ACHN (cell line): ENCODE results near the gene NEDD4L.

Experiments
- DNase-seq: peaks from one replicate; pipeline ENCODE4 v3.0.0-alpha.2; 2015
- in situ Hi-C: cut with HindIII; loops from 2 replicates; pipeline ENCODE4 v1.10.0; 2017; ENCODE audit warnings: low sequenced_read_pairs, low pct_ligation_motif_present, low pct_unique_long_range_greater_than_20kb

Gene NEDD4L

GRCh38 chr18:58132595-58133261 lies 88.7 kb downstream of the NEDD4L start:
- in situ Hi-C loops, result no loop called here
- DNase-seq, result peak; percentile 50

GRCh38 chr18:58135183-58135641 lies 91.2 kb downstream of the NEDD4L start:
- peak; percentile 68 for DNase-seq
- in situ Hi-C loops, result no loop called here

DNA sequence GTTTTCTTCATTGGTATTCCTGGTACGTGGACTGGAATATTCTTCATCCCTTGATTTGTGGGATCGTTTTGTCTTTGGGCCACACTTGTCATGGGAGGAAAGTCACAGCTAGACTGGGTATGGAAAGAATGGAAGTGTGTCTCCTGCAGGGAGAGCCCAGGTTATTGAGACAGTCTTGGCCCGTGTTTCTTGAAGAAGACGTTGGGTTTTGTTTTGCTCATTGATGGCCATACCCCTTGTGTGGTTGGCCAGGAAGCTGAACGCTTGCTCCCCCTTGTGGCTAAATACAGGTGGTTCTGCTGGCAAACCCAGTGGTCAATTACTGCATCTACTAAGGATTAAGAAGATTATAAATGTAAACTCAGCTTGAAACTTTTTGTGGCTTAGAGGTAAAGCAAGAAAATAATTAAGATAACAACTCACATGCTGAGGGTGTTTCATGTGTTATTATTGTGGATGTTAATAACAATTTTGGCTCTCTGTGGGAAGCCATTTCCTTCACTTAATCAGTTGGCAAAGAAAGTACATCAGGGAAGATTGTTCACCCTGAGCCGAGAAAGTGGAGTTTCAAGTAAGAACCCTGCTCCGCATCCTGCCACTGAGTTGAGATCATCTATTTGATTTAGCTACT lies 91.8 kb downstream of the NEDD4L start:
- DNase-seq, result peak; percentile 73
- in situ Hi-C loops, result no loop called here

DNA sequence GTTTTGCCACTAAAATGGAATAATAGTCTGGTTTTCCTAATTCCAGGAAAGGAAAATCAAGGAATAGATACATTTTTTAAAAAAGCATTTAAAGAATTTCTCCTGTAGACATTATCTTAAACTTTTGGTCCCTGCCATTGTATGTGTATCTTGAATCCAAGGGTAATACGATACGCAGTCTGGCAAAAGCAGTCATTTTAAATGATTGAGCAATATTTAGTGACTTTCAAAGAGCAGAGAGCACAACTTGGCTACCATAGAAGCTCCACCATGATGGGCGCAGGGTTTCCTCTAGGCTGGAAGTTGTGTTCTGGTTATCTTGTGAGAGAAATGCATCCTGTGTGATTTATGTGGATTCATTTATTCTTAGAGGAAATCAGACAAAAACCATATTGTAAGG lies 92.9 kb downstream of the NEDD4L start:
- no peak for DNase-seq
- in situ Hi-C loops, result no loop called here

DNA sequence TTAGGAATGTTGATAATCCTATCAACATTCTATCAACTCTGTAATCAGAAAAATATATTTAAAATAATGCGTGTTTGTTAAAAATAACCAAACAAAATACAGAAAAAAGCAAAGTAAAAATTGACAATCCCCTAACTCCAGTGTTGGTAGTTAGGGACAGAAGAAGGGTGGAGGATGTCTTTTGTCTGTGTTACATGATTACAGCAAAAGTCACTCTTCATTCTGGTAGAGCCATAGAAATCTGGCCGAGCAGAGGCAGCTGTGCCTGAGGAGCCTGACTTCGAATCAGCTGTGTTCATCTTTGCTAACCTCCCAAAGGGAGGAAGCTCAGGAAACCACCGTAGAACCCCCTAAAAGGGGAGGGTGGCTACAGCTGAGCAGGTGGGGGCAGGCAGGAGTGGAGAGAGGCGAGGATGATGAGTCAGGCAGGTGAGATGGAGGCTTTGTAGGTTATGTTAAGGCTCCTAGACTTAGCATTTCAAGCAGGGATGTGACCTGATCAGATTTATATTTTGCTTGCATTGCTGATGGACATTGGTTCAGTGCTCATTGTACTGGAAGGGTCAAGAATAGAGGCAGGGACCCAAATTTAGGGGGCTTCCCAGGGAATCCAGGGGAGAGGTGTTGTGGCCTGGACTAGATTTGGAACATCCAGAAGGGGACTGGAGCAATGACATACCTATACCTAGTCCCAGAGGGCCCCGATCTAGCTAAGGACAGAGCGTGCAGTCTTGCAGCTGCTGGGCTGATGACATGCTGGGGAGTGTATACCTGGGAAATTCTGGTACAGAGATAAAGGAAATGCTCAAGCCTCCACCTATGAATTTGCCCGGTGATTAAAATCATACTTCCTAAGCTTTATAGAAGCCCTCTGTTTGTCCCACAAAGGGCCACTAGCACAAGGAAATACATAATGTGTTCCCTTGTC lies 95.7 kb downstream of the NEDD4L start:
- in situ Hi-C loops, result no loop called here
- DNase-seq, result no peak

GRCh38 chr18:58140387-58141325 lies 96.6 kb downstream of the NEDD4L start:
- DNase-seq, result no peak

GRCh38 chr18:58143386-58143785 lies 99.4 kb downstream of the NEDD4L start:
- in situ Hi-C loops, result no loop called here
- no peak for DNase-seq

More at GRCh38 chr18:58140387-58141325, 96.6 kb downstream of the NEDD4L start:
- in situ Hi-C loops, result no loop called here

DNA sequence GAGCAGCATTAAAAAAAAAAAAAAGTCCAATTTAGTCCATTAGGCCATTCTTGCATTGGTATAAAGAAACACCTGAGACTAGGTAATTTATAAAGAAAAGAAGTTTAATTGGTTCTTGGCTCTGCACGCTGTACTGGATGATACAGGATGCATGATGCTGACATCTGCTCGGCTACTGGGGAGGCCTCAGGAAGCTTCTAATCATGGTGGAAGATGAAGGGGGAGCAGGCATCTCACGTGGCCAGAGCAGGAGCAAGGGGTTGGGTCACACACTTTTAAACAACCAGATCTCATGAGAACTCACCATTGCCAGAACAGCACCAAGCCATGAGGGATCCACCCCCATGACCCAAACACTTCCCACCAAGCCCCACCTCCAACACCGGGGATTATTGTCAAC lies 100.1 kb downstream of the NEDD4L start:
- DNase-seq, result no peak

GRCh38 chr18:58144671-58145285 lies 100.8 kb downstream of the NEDD4L start:
- in situ Hi-C loops, result no loop called here
- no peak for DNase-seq

More for the DNA sequence above, 100.1 kb downstream of the NEDD4L start:
- in situ Hi-C loops, result no loop called here

GRCh38 chr18:58146099-58146498 lies 102.1 kb downstream of the NEDD4L start:
- no peak for DNase-seq
- in situ Hi-C loops, result no loop called here

DNA sequence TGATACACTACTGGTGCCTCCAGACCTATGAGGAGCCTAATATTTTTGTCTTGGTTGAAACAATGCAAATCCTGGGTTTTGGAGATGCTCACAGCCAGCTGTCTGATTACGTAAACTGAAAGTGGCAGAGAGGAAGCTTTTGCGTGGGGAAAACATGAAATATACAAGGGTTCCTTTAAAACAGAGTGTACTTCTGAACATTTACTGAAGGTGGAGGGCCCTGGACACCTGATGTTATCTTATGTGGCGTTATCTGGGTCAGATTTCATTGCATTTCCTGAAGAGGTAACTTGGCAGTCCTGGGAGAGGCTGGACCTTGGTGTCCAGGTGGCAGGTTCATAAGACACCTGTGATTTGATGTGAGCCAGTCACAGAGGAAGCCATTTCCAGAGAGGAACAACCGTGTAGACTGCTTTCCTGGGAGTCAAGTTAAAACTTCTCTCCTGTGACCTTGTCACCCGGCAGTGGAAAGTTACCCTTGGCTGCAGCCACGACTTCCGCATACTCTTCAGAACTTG lies 105.0 kb downstream of the NEDD4L start:
- in situ Hi-C loops, result no loop called here
- DNase-seq, result no peak

DNA sequence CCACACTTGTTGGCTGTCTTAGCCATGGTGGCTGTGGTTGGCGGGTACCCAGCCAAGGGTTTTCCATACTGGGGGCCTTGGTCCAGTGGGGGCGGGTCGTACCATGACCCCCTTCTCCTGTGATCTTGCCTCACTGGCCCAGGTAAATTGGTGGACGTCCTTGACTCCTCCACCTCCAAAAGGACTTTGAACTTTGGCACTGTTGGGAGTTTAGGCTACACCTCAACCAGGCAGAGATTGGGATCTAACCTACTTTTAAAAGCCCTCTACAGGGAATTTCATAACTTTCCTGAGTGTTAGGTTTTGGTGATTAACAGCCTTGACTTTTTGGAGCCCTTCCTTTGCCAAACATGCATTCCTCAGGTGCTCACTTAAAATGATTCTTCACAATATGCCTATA lies 106.7 kb downstream of the NEDD4L start:
- no peak for DNase-seq
- in situ Hi-C loops, result no loop called here

GRCh38 chr18:58152216-58152615 lies 108.2 kb downstream of the NEDD4L start:
- in situ Hi-C loops, result no loop called here
- no peak for DNase-seq

GRCh38 chr18:58152891-58153290 lies 108.9 kb downstream of the NEDD4L start:
- no peak for DNase-seq
- in situ Hi-C loops, result no loop called here

DNA sequence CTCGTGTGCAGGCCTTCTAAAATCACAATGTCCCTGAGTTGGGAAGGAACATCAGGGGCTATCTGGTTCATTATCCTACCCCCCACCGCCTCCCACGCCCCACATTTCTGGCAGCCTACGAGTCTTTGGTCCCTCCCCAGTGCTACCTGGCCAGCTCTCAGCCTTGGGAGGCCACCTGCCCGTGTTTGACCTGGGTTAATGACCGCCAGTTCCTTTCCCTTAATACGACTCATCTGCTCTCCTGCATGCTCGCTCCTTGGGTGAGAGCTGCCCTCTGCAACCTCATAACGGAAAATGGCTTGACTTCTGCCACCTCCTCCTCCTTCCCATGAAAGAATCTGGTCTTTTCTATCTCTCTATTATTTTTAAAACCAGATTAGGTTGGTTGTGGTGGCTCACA lies 112.5 kb downstream of the NEDD4L start:
- in situ Hi-C loops, result no loop called here
- DNase-seq, result no peak

DNA sequence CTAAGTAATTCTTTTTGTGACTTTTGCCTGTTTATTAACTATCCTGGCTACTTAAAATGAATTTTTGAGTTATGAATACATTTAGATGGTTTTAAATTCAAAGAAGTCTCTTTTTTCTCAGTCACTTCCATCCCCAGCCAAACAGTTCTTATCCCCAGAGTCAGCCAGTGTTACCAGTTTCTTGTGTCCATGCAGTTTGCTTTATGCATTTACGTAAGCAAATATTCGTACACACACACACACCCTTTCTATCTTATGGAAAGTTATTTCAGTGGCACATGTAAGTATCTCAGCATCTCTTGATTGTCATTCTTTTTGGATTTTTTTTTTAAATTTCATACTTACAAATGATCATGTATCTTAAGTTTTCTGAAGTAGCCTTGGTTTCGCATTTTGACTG lies 113.2 kb downstream of the NEDD4L start:
- no peak for DNase-seq
- in situ Hi-C loops, result no loop called here

DNA sequence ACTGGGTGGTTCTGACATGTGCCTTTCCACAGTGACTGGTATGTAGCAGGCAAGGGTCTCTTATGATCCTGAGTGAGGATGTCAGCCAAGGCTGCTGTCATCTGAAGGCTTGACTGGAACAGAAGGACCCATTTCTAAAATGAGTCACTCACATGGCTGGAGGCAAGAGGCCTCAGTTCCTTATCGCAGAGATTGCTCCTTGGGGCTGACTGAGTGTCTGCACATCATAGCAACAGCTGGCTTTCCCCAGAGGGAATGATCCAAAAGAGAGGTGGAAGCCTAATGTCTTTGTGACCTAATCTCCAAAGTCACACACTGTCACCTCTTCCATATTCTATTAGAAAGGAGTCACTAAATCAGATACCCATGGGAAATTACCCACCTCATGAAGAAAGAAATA lies 114.0 kb downstream of the NEDD4L start:
- no peak for DNase-seq
- in situ Hi-C loops, result no loop called here

DNA sequence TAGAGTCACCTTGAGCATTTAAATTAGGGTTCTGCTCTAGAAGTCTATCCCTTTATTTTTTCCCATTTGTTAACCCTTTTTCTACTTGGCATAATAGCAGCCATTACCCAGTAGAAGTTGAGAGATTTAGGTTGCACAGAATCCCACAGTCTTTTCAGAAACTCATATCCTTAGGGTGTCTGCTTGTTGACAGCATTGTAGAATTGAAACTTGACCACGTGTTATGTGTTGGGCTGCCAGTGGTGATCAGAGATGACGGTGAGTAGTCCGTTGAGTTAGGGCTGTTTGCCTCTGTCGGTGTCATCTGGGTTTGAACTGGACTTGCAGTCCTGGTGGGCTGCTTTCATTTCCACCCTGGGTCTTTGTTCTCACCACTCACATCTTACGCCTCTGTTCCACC lies 114.4 kb downstream of the NEDD4L start:
- in situ Hi-C loops, result no loop called here
- DNase-seq, result no peak
